Activated CD8-positive, alpha-beta T cell treated with anti-CD3 and anti-CD28 coated beads for 36 hours (primary cell): ENCODE results near the gene SEPTIN2. TPM values are rescaled to one million over a fixed set of nuclear protein-coding genes. Genes with fewer than 3 reads are reported as not detected.

Experiments
- ATAC-seq: fragments of 200-7000 bp; cut with Tn5 transposase; one replicate; pipeline ENCODE4 v1.10.0; 2021; ENCODE audit warnings: mild to moderate bottlenecking, moderate library complexity
- CTCF ChIA-PET: fragments of 350-600 bp; sonication (Branson Sonifier 250); formaldehyde crosslinking; loops from one replicate; lab custom pipeline; 2021; ENCODE audit warnings: antibody characterized with exemption; lab: Charles Lee
- POLR2A ChIA-PET: fragments of 350-600 bp; sonication (Branson Sonifier 250); formaldehyde crosslinking; loops from one replicate; lab custom pipeline; 2021; ENCODE audit warnings: antibody characterized with exemption; lab: Charles Lee
- DNase-seq: peaks from one replicate; pipeline ENCODE4 v3.0.0-alpha.2; 2020
- H3K27ac Mint-ChIP-seq: one replicate; pipeline ENCODE4 v1.8.0; 2021; ENCODE audit warnings: mild to moderate bottlenecking, mixed read lengths
- H3K27me3 Mint-ChIP-seq: one replicate; pipeline ENCODE4 v1.8.0; 2021; ENCODE audit warnings: mixed read lengths
- H3K36me3 Mint-ChIP-seq: one replicate; pipeline ENCODE4 v1.8.0; 2021; ENCODE audit warnings: low read depth, mixed read lengths
- H3K4me1 Mint-ChIP-seq: one replicate; pipeline ENCODE4 v1.8.0; 2021; ENCODE audit warnings: low read depth, mixed read lengths
- H3K4me3 Mint-ChIP-seq: one replicate; pipeline ENCODE4 v1.8.0; 2021; ENCODE audit warnings: mild to moderate bottlenecking, moderate library complexity, mixed read lengths
- H3K9me3 Mint-ChIP-seq: one replicate; pipeline ENCODE4 v1.8.0; 2021; ENCODE audit warnings: mixed read lengths
- intact Hi-C: fragments of 100-400 bp; cut with micrococcal nuclease; formaldehyde crosslinking; loops from one replicate; pipeline ENCODE4 v1.10.0; 2022
- total RNA-seq, 2 experiments: library from RNA; stranded (reverse); gene quantifications; one replicate each; pipeline ENCODE4 v1.2.3, GENCODE V29; 2021
- TF ChIP-seq, protein P1 (sequence below): fragments of 200-600 bp; IDR thresholded peaks from one replicate; pipeline ENCODE4 v1.8.0; 2022; ENCODE audit warnings: antibody characterized with exemption, mild to moderate bottlenecking

SEPTIN2 gene
- total RNA-seq, 2 experiments from 2014 or later, result 210 to 211 TPM

DNA sequence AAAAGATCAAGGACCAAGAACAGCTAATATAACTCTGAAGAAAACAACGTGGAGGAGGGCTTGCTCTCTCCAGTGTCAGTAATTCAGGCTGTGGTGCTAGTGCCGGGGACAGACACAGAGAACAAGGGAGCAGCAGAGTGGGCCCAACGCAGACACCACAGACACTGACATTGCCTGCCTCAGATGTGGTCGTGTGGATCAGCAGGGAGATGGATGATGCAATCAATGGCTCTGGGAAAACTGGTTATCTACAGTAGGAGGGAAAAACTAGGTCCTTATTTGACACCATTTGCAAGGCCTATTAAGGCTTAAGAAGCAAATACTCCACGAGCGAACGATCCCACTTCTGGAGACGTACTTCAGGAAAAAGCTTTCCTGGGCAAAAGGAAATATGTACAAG is 36.3 kb upstream of the SEPTIN2 start:
- intact Hi-C loops, result no loop called here

DNA sequence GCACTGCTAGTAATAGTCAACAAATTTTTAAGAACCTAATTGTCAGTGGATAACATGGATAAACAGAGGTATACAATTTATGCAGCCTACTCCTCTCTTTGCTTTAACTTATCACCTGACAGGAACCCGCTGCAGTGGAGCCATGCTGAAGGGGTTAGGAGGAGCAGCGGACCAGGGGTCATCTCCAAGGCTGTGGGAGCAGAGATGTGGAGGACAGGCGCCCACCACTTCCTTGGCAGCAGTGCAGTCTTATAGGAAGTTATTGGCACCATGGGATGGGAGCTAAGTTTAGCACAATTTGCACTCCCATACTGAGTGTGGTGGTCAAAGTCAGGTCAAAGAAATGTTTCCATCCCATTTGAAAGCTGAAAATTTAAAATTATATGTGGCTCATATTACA is 35.9 kb upstream of the SEPTIN2 start:
- H3K4me3 Mint-ChIP-seq, result no peak overlapping the region
- ATAC-seq (no peak), DNase-seq (no peak)
- H3K9me3 Mint-ChIP-seq, result peaks cover 4% of the 10 kb centered on the region
- TF ChIP-seq, protein P1, sequence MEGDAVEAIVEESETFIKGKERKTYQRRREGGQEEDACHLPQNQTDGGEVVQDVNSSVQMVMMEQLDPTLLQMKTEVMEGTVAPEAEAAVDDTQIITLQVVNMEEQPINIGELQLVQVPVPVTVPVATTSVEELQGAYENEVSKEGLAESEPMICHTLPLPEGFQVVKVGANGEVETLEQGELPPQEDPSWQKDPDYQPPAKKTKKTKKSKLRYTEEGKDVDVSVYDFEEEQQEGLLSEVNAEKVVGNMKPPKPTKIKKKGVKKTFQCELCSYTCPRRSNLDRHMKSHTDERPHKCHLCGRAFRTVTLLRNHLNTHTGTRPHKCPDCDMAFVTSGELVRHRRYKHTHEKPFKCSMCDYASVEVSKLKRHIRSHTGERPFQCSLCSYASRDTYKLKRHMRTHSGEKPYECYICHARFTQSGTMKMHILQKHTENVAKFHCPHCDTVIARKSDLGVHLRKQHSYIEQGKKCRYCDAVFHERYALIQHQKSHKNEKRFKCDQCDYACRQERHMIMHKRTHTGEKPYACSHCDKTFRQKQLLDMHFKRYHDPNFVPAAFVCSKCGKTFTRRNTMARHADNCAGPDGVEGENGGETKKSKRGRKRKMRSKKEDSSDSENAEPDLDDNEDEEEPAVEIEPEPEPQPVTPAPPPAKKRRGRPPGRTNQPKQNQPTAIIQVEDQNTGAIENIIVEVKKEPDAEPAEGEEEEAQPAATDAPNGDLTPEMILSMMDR, result no peak
- ChIA-PET CTCF (interaction anchor here (1.3 kb wide), 1 partner anchor 19 kb away, joined by 3 read pairs; no protein-coding TSS in a partner anchor), POLR2A (interaction anchor here (0.9 kb wide), 1 partner anchor 20 kb away, joined by 3 read pairs; no protein-coding TSS in a partner anchor)
- peaks cover 15% of the 10 kb centered on the region for H3K36me3 Mint-ChIP-seq
- no peak overlapping the region for H3K27ac Mint-ChIP-seq
- H3K4me1 Mint-ChIP-seq, result peaks cover 26% of the 10 kb centered on the region
- H3K27me3 Mint-ChIP-seq, result no peaks in the 10 kb centered on the region
- intact Hi-C loops, result no loop called here

More for the DNA sequence above, 36.3 kb upstream of the SEPTIN2 start:
- TF ChIP-seq, protein P1, result no peak
- DNase-seq (no peak), ATAC-seq (no peak)
- H3K9me3 Mint-ChIP-seq, result peaks cover 4% of the 10 kb centered on the region
- peaks cover 28% of the 10 kb centered on the region for H3K4me1 Mint-ChIP-seq
- POLR2A ChIA-PET, result no interaction called here
- no peak overlapping the region for H3K4me3 Mint-ChIP-seq
- H3K36me3 Mint-ChIP-seq, result peaks cover 17% of the 10 kb centered on the region
- H3K27ac Mint-ChIP-seq, result no peak overlapping the region
- CTCF ChIA-PET, result interaction anchor here (1.3 kb wide), 1 partner anchor 20 kb away, joined by 3 read pairs; no protein-coding TSS in a partner anchor
- H3K27me3 Mint-ChIP-seq, result no peaks in the 10 kb centered on the region

DNA sequence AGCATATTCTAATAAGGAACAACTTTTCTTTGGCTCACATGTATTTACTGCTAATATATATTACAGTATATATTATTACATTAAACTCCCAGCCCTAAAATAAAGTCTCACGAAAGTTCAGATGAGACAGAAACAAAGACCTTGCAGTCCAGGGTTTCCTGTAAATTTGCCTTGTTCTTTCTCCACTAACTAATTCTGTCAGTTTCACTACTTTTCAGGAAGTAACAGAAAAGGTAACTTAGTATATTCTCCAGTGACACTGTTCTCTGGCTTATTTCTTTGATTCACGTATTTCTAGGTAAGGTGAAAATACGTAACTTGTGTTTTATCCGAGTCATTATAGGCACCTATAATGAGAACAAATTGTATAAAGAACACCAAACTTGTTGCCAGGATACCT is 35.4 kb upstream of the SEPTIN2 start:
- no peaks in the 10 kb centered on the region for H3K27me3 Mint-ChIP-seq
- intact Hi-C loops, result no loop called here
- ChIA-PET CTCF (interaction anchor here (1.3 kb wide), 1 partner anchor 19 kb away, joined by 3 read pairs; no protein-coding TSS in a partner anchor), POLR2A (interaction anchor here (0.9 kb wide), 1 partner anchor 20 kb away, joined by 3 read pairs; no protein-coding TSS in a partner anchor)
- H3K9me3 Mint-ChIP-seq, result peaks cover 2% of the 10 kb centered on the region
- no peak overlapping the region for H3K27ac Mint-ChIP-seq
- H3K4me3 Mint-ChIP-seq, result no peak overlapping the region
- ATAC-seq, result no peak
- no peak for DNase-seq
- TF ChIP-seq, protein P1, result no peak
- H3K36me3 Mint-ChIP-seq, result peaks cover 13% of the 10 kb centered on the region
- peaks cover 28% of the 10 kb centered on the region for H3K4me1 Mint-ChIP-seq

DNA sequence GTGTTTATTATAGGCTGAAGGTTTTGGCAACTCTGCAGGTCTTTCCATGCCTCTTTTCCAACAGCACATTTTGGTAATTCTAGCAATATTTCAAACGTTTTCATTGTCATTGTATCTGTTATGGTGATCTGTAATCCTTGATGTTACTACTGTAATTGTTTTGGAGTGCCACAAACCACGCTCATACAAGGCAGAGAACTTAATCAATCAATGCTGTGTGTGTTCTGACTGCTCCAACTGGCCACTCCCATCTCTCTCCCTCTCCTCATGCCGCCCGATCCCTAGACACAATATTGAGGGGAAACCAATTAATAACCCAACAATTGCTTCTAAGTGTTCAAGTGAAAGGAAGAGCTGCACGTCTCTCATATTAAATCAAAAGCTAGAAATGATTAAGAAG is 33.2 kb upstream of the SEPTIN2 start:
- H3K4me3 Mint-ChIP-seq, result no peak overlapping the region
- POLR2A ChIA-PET, result no interaction called here
- TF ChIP-seq, protein P1, result no peak
- H3K27me3 Mint-ChIP-seq, result no peaks in the 10 kb centered on the region
- H3K36me3 Mint-ChIP-seq, result peaks cover 18% of the 10 kb centered on the region
- CTCF ChIA-PET, result no interaction called here
- H3K27ac Mint-ChIP-seq, result no peak overlapping the region
- intact Hi-C loops, result no loop called here
- no peaks in the 10 kb centered on the region for H3K9me3 Mint-ChIP-seq
- H3K4me1 Mint-ChIP-seq, result peaks cover 33% of the 10 kb centered on the region
- ATAC-seq, result no peak
- no peak for DNase-seq

DNA sequence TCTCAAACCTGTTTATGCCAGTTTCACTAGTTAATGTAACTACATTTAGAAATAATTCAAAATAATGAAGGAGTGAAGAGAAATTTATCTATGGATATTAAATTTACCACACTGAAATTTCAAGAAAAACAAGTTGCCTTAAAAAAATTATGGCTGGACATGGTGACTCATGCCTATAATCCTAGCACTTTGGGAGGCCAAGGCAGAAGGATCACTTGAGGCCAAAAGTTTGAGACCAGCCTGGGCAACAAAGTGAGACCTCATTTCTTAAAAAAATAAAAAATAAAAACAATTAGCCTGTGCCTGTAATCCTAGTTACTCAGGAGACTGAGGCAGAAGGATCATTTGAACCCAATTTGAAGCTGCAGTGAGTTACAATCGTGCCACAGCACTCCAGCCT is 30.1 kb upstream of the SEPTIN2 start:
- no peaks in the 10 kb centered on the region for H3K9me3 Mint-ChIP-seq
- TF ChIP-seq, protein P1, result no peak
- intact Hi-C loops, result no loop called here
- peaks cover 51% of the 10 kb centered on the region for H3K4me1 Mint-ChIP-seq
- no peak overlapping the region for H3K4me3 Mint-ChIP-seq
- H3K27ac Mint-ChIP-seq, result no peak overlapping the region
- peaks cover 31% of the 10 kb centered on the region for H3K36me3 Mint-ChIP-seq
- ATAC-seq (no peak), DNase-seq (no peak)
- H3K27me3 Mint-ChIP-seq, result no peaks in the 10 kb centered on the region
- ChIA-PET CTCF (no interaction called here), POLR2A (no interaction called here)
